HUES48 (cell line): ENCODE measurements around the gene RASSF5.

Experiments used
- H3K27ac ChIP-seq: one replicate; pipeline ENCODE4 v1.7.0; 2013; ENCODE audit warnings: low read depth, low read length, inconsistent platforms
- H3K27me3 ChIP-seq: 2 replicates; pipeline ENCODE4 v1.6.1; 2013; ENCODE audit warnings: mild to moderate bottlenecking, low read length; ENCODE audit not compliant: control insufficient read depth, insufficient read depth
- H3K36me3 ChIP-seq: 2 replicates; pipeline ENCODE4 v1.6.1; 2013; ENCODE audit warnings: low read length; ENCODE audit not compliant: control insufficient read depth, insufficient read depth
- H3K4me1 ChIP-seq: 2 replicates; pipeline ENCODE4 v1.6.1; 2013; ENCODE audit warnings: mild to moderate bottlenecking, low read length; ENCODE audit not compliant: control insufficient read depth, insufficient read depth
- H3K4me3 ChIP-seq: 2 replicates; pipeline ENCODE4 v1.5.1; 2013; ENCODE audit warnings: mild to moderate bottlenecking, low read depth, low read length
- H3K9ac ChIP-seq: 2 replicates; pipeline ENCODE4 v1.6.1; 2013; ENCODE audit warnings: mild to moderate bottlenecking, low read depth, low read length, moderate library complexity
- H3K9me3 ChIP-seq: 2 replicates; pipeline ENCODE4 v1.6.1; 2013; ENCODE audit warnings: low read length; ENCODE audit not compliant: control insufficient read depth, insufficient read depth

RASSF5 gene, protein sequence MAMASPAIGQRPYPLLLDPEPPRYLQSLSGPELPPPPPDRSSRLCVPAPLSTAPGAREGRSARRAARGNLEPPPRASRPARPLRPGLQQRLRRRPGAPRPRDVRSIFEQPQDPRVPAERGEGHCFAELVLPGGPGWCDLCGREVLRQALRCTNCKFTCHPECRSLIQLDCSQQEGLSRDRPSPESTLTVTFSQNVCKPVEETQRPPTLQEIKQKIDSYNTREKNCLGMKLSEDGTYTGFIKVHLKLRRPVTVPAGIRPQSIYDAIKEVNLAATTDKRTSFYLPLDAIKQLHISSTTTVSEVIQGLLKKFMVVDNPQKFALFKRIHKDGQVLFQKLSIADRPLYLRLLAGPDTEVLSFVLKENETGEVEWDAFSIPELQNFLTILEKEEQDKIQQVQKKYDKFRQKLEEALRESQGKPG

DNA sequence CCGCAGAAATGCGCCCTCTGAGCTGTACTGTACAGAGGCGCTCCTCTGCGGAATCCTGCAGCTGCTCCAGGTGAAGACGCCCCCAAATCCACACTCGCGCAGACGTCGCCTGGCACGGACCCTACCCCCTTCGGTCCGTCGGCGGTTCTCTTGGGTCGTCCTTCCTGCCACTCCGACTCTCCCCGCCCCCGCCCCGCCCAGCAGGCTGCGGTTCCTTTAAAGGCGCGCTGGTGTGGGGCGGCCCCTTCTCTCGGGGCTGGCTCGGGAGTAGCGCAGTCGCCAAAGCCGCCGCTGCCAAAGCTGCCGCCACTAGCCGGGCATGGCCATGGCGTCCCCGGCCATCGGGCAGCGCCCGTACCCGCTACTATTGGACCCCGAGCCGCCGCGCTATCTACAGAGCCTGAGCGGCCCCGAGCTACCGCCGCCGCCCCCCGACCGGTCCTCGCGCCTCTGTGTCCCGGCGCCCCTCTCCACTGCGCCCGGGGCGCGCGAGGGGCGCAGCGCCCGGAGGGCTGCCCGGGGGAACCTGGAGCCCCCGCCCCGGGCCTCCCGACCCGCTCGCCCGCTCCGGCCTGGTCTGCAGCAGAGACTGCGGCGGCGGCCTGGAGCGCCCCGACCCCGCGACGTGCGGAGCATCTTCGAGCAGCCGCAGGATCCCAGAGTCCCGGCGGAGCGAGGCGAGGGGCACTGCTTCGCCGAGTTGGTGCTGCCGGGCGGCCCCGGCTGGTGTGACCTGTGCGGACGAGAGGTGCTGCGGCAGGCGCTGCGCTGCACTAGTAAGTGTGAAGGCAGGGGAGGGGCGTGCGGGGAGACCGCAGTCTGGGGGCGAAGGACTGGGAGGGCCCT, at the start of gene RASSF5:
TSS of gene RASSF5 (plus strand) at position 248 of the 846 bp plus-strand sequence. CDS start at position 320, 72 bp downstream.
- no peaks in the 10 kb centered on the region for H3K9me3 ChIP-seq
- H3K27ac ChIP-seq: no peak within 1 kb of the TSS
- peaks cover 76% of the 10 kb centered on the region for H3K27me3 ChIP-seq
- H3K36me3 ChIP-seq: no peaks in the 10 kb centered on the region
- peaks cover 10% of the 10 kb centered on the region; the same call in 1 of the 2 replicates for H3K4me1 ChIP-seq
- H3K9ac ChIP-seq: no peak within 1 kb of the TSS
- H3K4me3 ChIP-seq: peak within 1 kb of the TSS; percentile 66

- Histone ChIP-seq H3K9ac (no peak overlapping the region), H3K4me3 (no peak overlapping the region), H3K36me3 (peaks cover 27% of the 10 kb centered on the region), H3K4me1 (peaks cover 6% of the 10 kb centered on the region; the same call in 1 of the 2 replicates), H3K27me3 (no peaks in the 10 kb centered on the region), H3K27ac (no peak overlapping the region), H3K9me3 (no peaks in the 10 kb centered on the region)
These were observed 47.6 kb upstream of the RASSF5 start for GRCh38 chr1:206459703-206460102.

- H3K27me3 ChIP-seq: no peaks in the 10 kb centered on the region
- no peaks in the 10 kb centered on the region for H3K9me3 ChIP-seq
- H3K4me3 ChIP-seq: no peak overlapping the region
- H3K36me3 ChIP-seq: peaks cover 19% of the 10 kb centered on the region
- H3K9ac ChIP-seq: no peak overlapping the region
- no peak overlapping the region for H3K27ac ChIP-seq
- no peaks in the 10 kb centered on the region for H3K4me1 ChIP-seq
These were observed 46.4 kb upstream of the RASSF5 start for GRCh38 chr1:206460836-206461426.

GRCh38 chr1:206461602-206462455, 45.5 kb upstream of the RASSF5 start:
- peaks cover 19% of the 10 kb centered on the region for H3K36me3 ChIP-seq

GRCh38 chr1:206463137-206463536, 44.2 kb upstream of the RASSF5 start:
- Histone ChIP-seq H3K27me3 (no peaks in the 10 kb centered on the region), H3K4me1 (peaks cover 4% of the 10 kb centered on the region), H3K36me3 (peaks cover 18% of the 10 kb centered on the region), H3K4me3 (no peak overlapping the region), H3K9me3 (no peaks in the 10 kb centered on the region), H3K9ac (no peak overlapping the region), H3K27ac (no peak overlapping the region)

More at GRCh38 chr1:206461602-206462455, 45.5 kb upstream of the RASSF5 start:
- Histone ChIP-seq H3K27me3 (no peaks in the 10 kb centered on the region), H3K9me3 (no peaks in the 10 kb centered on the region), H3K4me1 (no peaks in the 10 kb centered on the region), H3K4me3 (no peak overlapping the region), H3K27ac (no peak overlapping the region), H3K9ac (no peak overlapping the region)

- H3K9me3 ChIP-seq: no peaks in the 10 kb centered on the region
- H3K9ac ChIP-seq: no peak overlapping the region
- H3K4me1 ChIP-seq: peaks cover 4% of the 10 kb centered on the region
- no peak overlapping the region for H3K27ac ChIP-seq
- H3K36me3 ChIP-seq: peaks cover 11% of the 10 kb centered on the region
- H3K27me3 ChIP-seq: no peaks in the 10 kb centered on the region
- H3K4me3 ChIP-seq: no peak overlapping the region
These were observed 43.4 kb upstream of the RASSF5 start for GRCh38 chr1:206463911-206464310.

GRCh38 chr1:206464456-206464964, 42.8 kb upstream of the RASSF5 start:
- Histone ChIP-seq H3K4me1 (peaks cover 7% of the 10 kb centered on the region), H3K4me3 (no peak overlapping the region), H3K27ac (no peak overlapping the region), H3K36me3 (peaks cover 6% of the 10 kb centered on the region; the same call in 1 of the 2 replicates), H3K27me3 (no peaks in the 10 kb centered on the region), H3K9me3 (no peaks in the 10 kb centered on the region), H3K9ac (no peak overlapping the region)

GRCh38 chr1:206465951-206466350, 41.4 kb upstream of the RASSF5 start:
- no peak overlapping the region for H3K9ac ChIP-seq
- H3K9me3 ChIP-seq: no peaks in the 10 kb centered on the region
- no peak overlapping the region for H3K27ac ChIP-seq
- no peaks in the 10 kb centered on the region for H3K27me3 ChIP-seq
- peaks cover 6% of the 10 kb centered on the region; the same call in 1 of the 2 replicates for H3K36me3 ChIP-seq
- peaks cover 20% of the 10 kb centered on the region for H3K4me1 ChIP-seq
- H3K4me3 ChIP-seq: no peak overlapping the region

GRCh38 chr1:206466840-206467649, 40.3 kb upstream of the RASSF5 start:
- Histone ChIP-seq H3K9me3 (no peaks in the 10 kb centered on the region), H3K27ac (no peak overlapping the region), H3K9ac (no peak overlapping the region), H3K4me3 (no peak overlapping the region), H3K4me1 (peaks cover 27% of the 10 kb centered on the region), H3K27me3 (no peaks in the 10 kb centered on the region), H3K36me3 (peaks cover 6% of the 10 kb centered on the region; the same call in 1 of the 2 replicates)
